ENCODE measurements around the gene RASIP1. TPM values are rescaled to one million over a fixed set of nuclear protein-coding genes. Genes with fewer than 3 reads are reported as not detected.

The RASIP1 gene
- total RNA-seq, 1 donor from 2014 or later: 0.50 TPM

DNA sequence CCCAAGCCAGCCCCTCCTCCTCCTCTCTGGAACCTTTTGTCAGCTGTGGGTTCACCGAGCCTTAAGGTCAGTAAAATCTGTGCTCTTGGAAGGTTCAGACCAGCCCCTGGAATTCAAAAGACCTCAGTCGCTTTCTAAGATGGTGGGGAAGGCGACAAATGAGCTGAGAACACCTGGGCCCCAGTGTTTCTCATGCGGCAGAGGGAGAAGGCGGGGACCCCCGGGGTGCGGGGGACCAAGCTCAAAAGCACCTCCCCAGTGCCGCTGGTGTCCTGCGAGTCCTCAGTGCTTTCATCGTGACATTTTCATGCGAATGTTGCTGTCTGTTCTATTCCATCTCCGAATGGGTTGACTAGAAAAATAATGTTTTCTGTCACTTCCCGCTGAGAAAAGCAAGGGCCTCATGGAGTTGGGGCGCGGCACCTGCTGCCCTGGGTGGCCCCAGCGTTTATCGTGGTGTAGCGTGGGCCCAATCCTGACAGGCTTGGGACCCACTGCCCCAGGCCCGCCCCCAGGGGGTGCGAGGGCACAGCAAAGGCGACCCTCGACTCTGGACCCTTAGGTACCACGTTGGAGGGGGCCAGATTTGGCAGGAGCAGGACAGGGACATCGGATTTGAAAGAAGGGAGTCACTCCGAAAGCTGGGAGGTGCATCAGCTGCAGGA lies 66.8 kb downstream of the RASIP1 start:
- DNase-seq (ENCODE audit: low read depth): no peak

DNA sequence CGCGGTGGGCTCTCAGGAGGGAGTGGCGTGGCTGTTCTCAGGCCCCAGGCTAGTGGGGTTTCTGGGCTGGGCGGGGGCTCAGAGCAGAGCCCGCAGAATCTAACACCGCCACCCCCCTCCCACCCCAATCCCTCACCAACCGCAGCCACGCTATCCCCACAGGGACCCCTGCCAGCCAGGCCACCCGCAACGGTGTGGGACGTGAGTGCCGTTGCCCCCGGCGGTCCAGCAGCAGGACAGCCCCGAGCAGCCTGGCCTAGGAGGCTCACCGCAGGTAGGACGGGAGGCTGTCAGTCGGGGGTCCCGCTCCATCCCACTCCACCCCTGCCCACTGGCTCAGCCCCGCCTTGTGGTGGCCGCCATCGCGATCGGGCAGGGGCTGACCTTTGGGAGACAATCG lies 67.4 kb downstream of the RASIP1 start, which contains the start of gene NTN5:
Gene NTN5 (minus strand): TSS at position 24 of the 400 bp plus-strand sequence. CDS start 2,031 bp downstream, outside the sequence.
- DNase-seq (ENCODE audit: low read depth): no peak

DNA sequence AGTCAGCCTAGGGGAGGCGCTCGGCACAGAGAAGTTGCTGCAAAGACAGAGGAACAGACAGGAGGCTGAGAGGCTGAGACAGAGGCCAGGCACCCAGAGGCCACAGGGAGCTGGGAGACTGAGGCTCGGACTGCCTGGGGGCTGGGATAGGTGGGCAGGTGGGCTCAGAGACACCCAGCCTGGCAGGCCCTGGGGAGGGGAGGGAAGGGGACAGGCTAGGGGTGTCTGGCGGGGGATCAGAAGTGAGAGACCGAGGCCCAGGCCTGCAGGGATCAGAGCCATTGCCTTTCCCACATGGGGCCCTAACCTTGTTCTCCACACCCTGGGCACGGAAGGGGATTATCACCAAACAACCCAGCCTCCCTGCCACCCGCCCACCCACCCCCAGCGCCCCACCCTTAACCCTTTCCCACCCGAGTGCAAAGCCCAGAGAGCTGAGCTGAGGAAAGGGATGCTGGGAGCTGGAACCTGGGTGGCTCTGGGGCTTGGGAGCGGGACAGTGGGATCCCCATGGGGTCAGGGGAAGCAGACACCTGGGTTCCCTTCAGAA lies 68.9 kb downstream of the RASIP1 start:
- no peak for DNase-seq (ENCODE audit: low read depth)

DNA sequence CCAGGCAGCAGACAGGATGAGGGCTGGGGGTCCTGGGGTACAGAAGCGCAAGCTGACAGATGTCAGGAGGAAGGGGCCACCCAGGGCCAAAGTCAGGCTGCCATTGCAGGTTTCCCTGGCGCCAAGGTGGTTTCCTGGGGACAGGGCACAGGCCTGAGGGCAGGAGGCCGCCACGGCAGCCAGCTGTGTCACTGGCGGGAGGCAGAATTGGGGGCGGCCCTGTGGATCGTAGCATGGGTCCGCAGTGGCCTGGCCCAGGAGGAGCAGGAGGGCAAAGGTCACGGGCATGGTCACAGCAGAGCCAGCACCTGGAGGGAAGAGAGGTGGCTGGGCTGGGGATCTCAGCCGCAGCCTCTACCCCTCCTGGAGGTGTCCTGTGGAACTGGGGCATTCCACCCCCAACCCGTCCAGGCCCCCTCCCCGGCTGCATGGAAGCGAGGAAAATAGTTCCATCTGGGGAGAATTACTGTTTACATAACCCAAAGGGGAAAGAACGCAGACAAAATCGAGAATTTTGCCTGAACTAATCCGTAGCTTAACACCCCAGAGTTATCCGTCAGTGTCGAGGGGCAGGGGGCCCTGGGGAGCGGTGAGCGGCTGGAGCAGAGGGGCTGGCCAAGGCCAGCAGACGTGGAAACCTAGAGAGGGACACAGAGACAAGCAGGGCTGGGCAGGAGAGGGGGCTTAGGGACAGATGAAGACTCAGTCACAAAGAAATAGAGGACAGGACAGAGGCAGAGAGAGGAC lies 69.5 kb downstream of the RASIP1 start:
- DNase-seq (ENCODE audit: low read depth): no peak

Other genes with a start within 250 kb of the RASIP1 start
- 1.1 and 1.2 TPM in 2 replicates for gene LMTK3, start 228.8 kb downstream of the RASIP1 start, total RNA-seq
- not detected in 2 replicates for gene SULT2B1, start 188.4 kb downstream of the RASIP1 start, total RNA-seq
- gene SPACA4, start 133.9 kb downstream of the RASIP1 start, total RNA-seq: not detected in 2 replicates
- gene FAM83E, start 125.5 kb downstream of the RASIP1 start, total RNA-seq: 0.17 TPM in 1 of 2 replicates, not detected in the other
- gene RPL18, start 121.4 kb downstream of the RASIP1 start, total RNA-seq: 591 and 1,820 TPM in 2 replicates
- gene SPHK2, start 121.1 kb downstream of the RASIP1 start, total RNA-seq: 9.1 and 9.9 TPM in 2 replicates
- 0.52 and 2.3 TPM in 2 replicates for gene DBP, start 103.2 kb downstream of the RASIP1 start, total RNA-seq
- 0.35 and 3.3 TPM in 2 replicates for gene CA11, start 94.4 kb downstream of the RASIP1 start, total RNA-seq
- 0.40 TPM in 1 of 2 replicates, not detected in the other for gene NTN5, start 67.6 kb downstream of the RASIP1 start, total RNA-seq
- gene FUT2, start 44.6 kb downstream of the RASIP1 start, total RNA-seq: 0.25 and 1.9 TPM in 2 replicates
- 0.25 and 0.87 TPM in 2 replicates for gene MAMSTR, start 20.9 kb downstream of the RASIP1 start, total RNA-seq
- not detected in 2 replicates for gene IZUMO1, start 6.3 kb upstream of the RASIP1 start, total RNA-seq
- 0.05 and 3.0 TPM in 2 replicates for gene FUT1, start 12.0 kb upstream of the RASIP1 start, total RNA-seq
- gene FGF21, start 14.9 kb upstream of the RASIP1 start, total RNA-seq: not detected in 2 replicates
- gene BCAT2, start 70.4 kb upstream of the RASIP1 start, total RNA-seq: 27.2 and 37.3 TPM in 2 replicates
- gene HSD17B14, start 95.9 kb upstream of the RASIP1 start, total RNA-seq: 0.60 and 1.7 TPM in 2 replicates
- 6.8 and 14.4 TPM in 2 replicates for gene PLEKHA4, start 128.0 kb upstream of the RASIP1 start, total RNA-seq
- 28.1 and 29.9 TPM in 2 replicates for gene PPP1R15A, start 131.8 kb upstream of the RASIP1 start, total RNA-seq
- 0.10 TPM in 1 of 2 replicates, not detected in the other for gene TULP2, start 158.1 kb upstream of the RASIP1 start, total RNA-seq
- gene NUCB1, start 159.7 kb upstream of the RASIP1 start, total RNA-seq: 100 and 287 TPM in 2 replicates
- gene DHDH, start 193.1 kb upstream of the RASIP1 start, total RNA-seq: 0.10 and 1.7 TPM in 2 replicates
- 101 and 135 TPM in 2 replicates for gene BAX, start 214.3 kb upstream of the RASIP1 start, total RNA-seq
- 1,420 and 1,436 TPM in 2 replicates for gene FTL, start 224.7 kb upstream of the RASIP1 start, total RNA-seq

Measured in renal cortical epithelial cell (primary cell).